Mucosa of descending colon (tissue), 3 donors: ENCODE data around the gene ABCC4. TPM values are rescaled to one million over a fixed set of nuclear protein-coding genes. Genes with fewer than 3 reads are reported as not detected.

Source experiments
- ATAC-seq: fragments of 200-7000 bp; cut with Tn5 transposase; one replicate; pipeline ENCODE4 v1.9.1; 2020; ENCODE audit warnings: mild to moderate bottlenecking, moderate library complexity
- DNase-seq, 3 donors: peaks; one replicate each; pipeline ENCODE4 v3.0.0-alpha.2; 2020
- H3K36me3 ChIP-seq: fragments of 200-600 bp; one replicate; pipeline ENCODE4 v1.8.0; 2021; ENCODE audit warnings: low read depth, mild to moderate bottlenecking
- H3K4me1 ChIP-seq: fragments of 200-600 bp; one replicate; pipeline ENCODE4 v1.8.0; 2021; ENCODE audit warnings: low read depth, mild to moderate bottlenecking
- H3K4me3 ChIP-seq: fragments of 200-600 bp; one replicate; pipeline ENCODE4 v1.8.0; 2021; ENCODE audit warnings: mild to moderate bottlenecking
- H3K9me3 ChIP-seq: fragments of 200-600 bp; one replicate; pipeline ENCODE4 v1.8.0; 2021; ENCODE audit warnings: mild to moderate bottlenecking
- CTCF ChIP-seq: fragments of 200-600 bp; IDR thresholded peaks from one replicate; pipeline ENCODE4 v1.8.0; 2022; ENCODE audit warnings: antibody characterized with exemption, mild to moderate bottlenecking
- intact Hi-C, 2 donors: fragments of 100-400 bp; cut with DNase I in 1 of 2; cut with micrococcal nuclease in 1 of 2; formaldehyde crosslinking; loops; one replicate each; pipeline versions ENCODE4 v1.11.0 to v1.11.1; 2022; cut with DNase I, micrococcal nuclease
- total RNA-seq, 3 donors: library from RNA; stranded (reverse); fragmentation: NEBNext Ultra II Directional in 2 of 3; extraction: Animal tissue kit (Norgen Biotek cat#: 25700) in 2 of 3; gene quantifications; one replicate each; pipeline versions ENCODE4 v1.2.1 to v1.2.4, GENCODE V29; 2021 to 2023
- donor health status: DM: no; HTN: no; CAD: no; lungs with moderate emphysema.
- donor health status: DM: no; HTN: no; CAD: no.
- donor health status: DM: no; HTN: yes; CAD: no.

Gene ABCC4
- total RNA-seq, 3 donors from 2014 or later, result 19.3 to 35.1 (median 30.2) TPM

DNA sequence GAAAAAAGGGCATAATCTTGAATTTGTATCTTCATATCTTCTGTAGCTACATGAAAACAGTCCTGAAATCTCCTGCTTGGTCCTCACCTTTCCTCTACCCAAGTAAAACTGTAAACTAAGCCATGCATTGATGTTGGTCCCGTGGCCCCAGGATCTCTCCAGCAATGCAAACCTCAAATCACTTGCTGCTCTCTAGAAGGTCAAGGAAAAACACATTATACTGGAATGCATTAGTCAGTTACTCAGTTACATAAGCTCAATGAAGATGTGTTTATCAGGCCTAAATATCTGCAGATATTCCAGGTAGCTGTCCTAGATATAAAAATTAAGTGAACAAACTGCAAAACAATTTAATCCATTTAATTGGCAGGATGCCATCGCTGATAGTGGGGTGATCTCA, 261.8 kb downstream of the ABCC4 start:
- ATAC-seq (no peak), DNase-seq (no peak)
- no peak for TF ChIP-seq CTCF
- Histone ChIP-seq H3K4me1 (no peaks in the 10 kb centered on the region), H3K4me3 (no peak overlapping the region), H3K9me3 (no peaks in the 10 kb centered on the region), H3K36me3 (no peaks in the 10 kb centered on the region)
- intact Hi-C loops, result no loop called here

DNA sequence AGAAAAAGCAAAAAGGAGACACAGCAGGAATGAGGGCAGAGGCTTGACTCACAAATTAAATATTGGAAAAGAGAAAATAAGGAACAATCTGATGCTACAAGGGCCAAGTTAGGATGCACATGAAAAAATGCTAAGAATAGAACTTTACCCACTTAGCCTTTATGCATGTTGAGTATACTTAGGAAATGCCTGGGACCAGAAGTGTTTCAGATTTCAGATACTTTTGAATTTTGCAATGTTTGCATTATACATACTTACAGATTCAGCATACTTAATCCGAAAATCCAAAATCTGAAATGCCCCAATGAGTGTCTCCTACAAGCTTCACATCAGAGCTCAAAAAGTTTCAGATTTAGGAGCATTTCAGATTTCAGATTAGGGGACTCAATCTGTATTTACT, 262.3 kb downstream of the ABCC4 start:
- no peak for TF ChIP-seq CTCF
- no peaks in the 10 kb centered on the region for H3K4me1 ChIP-seq
- ATAC-seq (no peak), DNase-seq (no peak)
- H3K4me3 ChIP-seq, result no peak overlapping the region
- H3K9me3 ChIP-seq, result no peaks in the 10 kb centered on the region
- intact Hi-C loops, result no loop called here
- H3K36me3 ChIP-seq, result no peaks in the 10 kb centered on the region

- Histone ChIP-seq H3K9me3 (no peaks in the 10 kb centered on the region), H3K4me3 (no peak overlapping the region), H3K36me3 (no peaks in the 10 kb centered on the region), H3K4me1 (no peaks in the 10 kb centered on the region)
- DNase-seq (no peak), ATAC-seq (no peak)
- intact Hi-C loops, result no loop called here
- no peak for TF ChIP-seq CTCF
Observed at GRCh38 chr13:95035311-95036109, 265.7 kb downstream of the ABCC4 start.

GRCh38 chr13:95033890-95034289, 267.4 kb downstream of the ABCC4 start:
- no peak for TF ChIP-seq CTCF
- intact Hi-C loops, result no loop called here
- ATAC-seq (peak; percentile 34), DNase-seq (no peak)
- no peaks in the 10 kb centered on the region for H3K9me3 ChIP-seq
- no peaks in the 10 kb centered on the region for H3K36me3 ChIP-seq
- no peak overlapping the region for H3K4me3 ChIP-seq
- H3K4me1 ChIP-seq, result no peaks in the 10 kb centered on the region

GRCh38 chr13:95032121-95032520, 269.1 kb downstream of the ABCC4 start:
- no peaks in the 10 kb centered on the region for H3K36me3 ChIP-seq
- DNase-seq, result no peak
- no peak overlapping the region for H3K4me3 ChIP-seq
- H3K9me3 ChIP-seq, result no peaks in the 10 kb centered on the region
- no peak for TF ChIP-seq CTCF
- H3K4me1 ChIP-seq, result no peaks in the 10 kb centered on the region
- intact Hi-C loops, result no loop called here
- ATAC-seq, result no peak
